IMR-90 (cell line): ENCODE measurements around the gene SPATA18. TPM values are rescaled to one million over a fixed set of nuclear protein-coding genes. Genes with fewer than 3 reads are reported as not detected.

Source experiments
- ATAC-seq: fragments of 200-7000 bp; cut with Tn5 transposase; 2 replicates; pipeline ENCODE4 v1.9.1; 2020; ENCODE audit warnings: low read depth, mild to moderate bottlenecking, moderate library complexity
- BruUV-seq: library from RNA; stranded (reverse); fragments of 400-500 nt; replicated peaks from 2 replicates; lab custom pipeline; 2021; lab: Mats Ljungman, UMichigan
- CTCF ChIA-PET: fragments of 300-600 bp; formaldehyde crosslinking; extraction: SDS; loops from one replicate; lab custom pipeline; 2021; ENCODE audit warnings: antibody characterized with exemption; lab: Yijun Ruan, JAX
- POLR2A ChIA-PET: fragments of 300-600 bp; sonication (Branson Sonifier 250); formaldehyde crosslinking; loops from one replicate; lab custom pipeline; 2022; ENCODE audit warnings: antibody characterized with exemption; ENCODE audit not compliant: unreplicated experiment; lab: Charles Lee
- DNase-seq: peaks from one replicate; pipeline ENCODE4 v3.0.0; 2013
- H2AFZ ChIP-seq: replicated peaks from 2 replicates; pipeline ENCODE3; 2013; ENCODE audit warnings: low read length, mild to moderate bottlenecking; ENCODE audit not compliant: poor library complexity
- H2AK5ac ChIP-seq: 2 replicates; pipeline ENCODE4 v1.6.1; 2013; ENCODE audit warnings: low read depth, low read length, inconsistent platforms
- H2AK9ac ChIP-seq: replicated peaks from 2 replicates; pipeline ENCODE3; 2013; ENCODE audit warnings: mild to moderate bottlenecking, low read depth, low read length, moderate library complexity; ENCODE audit not compliant: poor library complexity
- H2BK120ac ChIP-seq: 2 replicates; pipeline ENCODE4 v1.6.1; 2013; ENCODE audit warnings: low read depth, low read length, inconsistent platforms
- H2BK15ac ChIP-seq: 3 replicates; pipeline ENCODE4 v1.6.1; 2013; ENCODE audit warnings: low read depth, low read length, inconsistent platforms
- H2BK20ac ChIP-seq: 2 replicates; pipeline ENCODE4 v1.6.1; 2013; ENCODE audit warnings: low read depth, mild to moderate bottlenecking, inconsistent platforms, low read length, moderate library complexity
- H2BK5ac ChIP-seq: 2 replicates; pipeline ENCODE4 v1.6.1; 2013; ENCODE audit warnings: mild to moderate bottlenecking, low read depth, low read length, inconsistent platforms; ENCODE audit not compliant: poor library complexity, severe bottlenecking
- H3K14ac ChIP-seq: replicated peaks from 2 replicates; pipeline ENCODE4 v1.6.1; 2013; ENCODE audit warnings: low read depth, low read length, inconsistent platforms
- H3K18ac ChIP-seq: 2 replicates; pipeline ENCODE4 v1.6.1; 2013; ENCODE audit warnings: low read depth, low read length, control low read depth
- H3K23ac ChIP-seq: 2 replicates; pipeline ENCODE4 v1.6.1; 2013; ENCODE audit warnings: low read depth, low read length, inconsistent platforms
- H3K27ac ChIP-seq: 2 replicates; pipeline ENCODE4 v1.5.1; 2013; ENCODE audit warnings: mild to moderate bottlenecking, control low read depth, low read length; ENCODE audit not compliant: insufficient read depth
- H3K27me3 ChIP-seq: 2 replicates; pipeline ENCODE4 v1.6.1; 2013; ENCODE audit warnings: low read length; ENCODE audit not compliant: control insufficient read depth, insufficient read depth
- H3K36me3 ChIP-seq: 2 replicates; pipeline ENCODE4 v1.6.1; 2013; ENCODE audit warnings: low read length, mixed read lengths; ENCODE audit not compliant: control insufficient read depth, insufficient read depth
- H3K4ac ChIP-seq: 2 replicates; pipeline ENCODE4 v1.6.1; 2013; ENCODE audit warnings: low read depth, low read length, inconsistent platforms
- H3K4me1 ChIP-seq: 2 replicates; pipeline ENCODE4 v1.6.1; 2013; ENCODE audit warnings: low read length, mixed read lengths; ENCODE audit not compliant: control insufficient read depth, insufficient read depth
- H3K4me2 ChIP-seq: 2 replicates; pipeline ENCODE4 v1.6.1; 2013; ENCODE audit warnings: low read depth, mild to moderate bottlenecking, control low read depth, low read length, moderate library complexity
- H3K4me3 ChIP-seq: 2 replicates; pipeline ENCODE4 v1.5.1; 2013; ENCODE audit warnings: low read depth, mild to moderate bottlenecking, control low read depth, low read length, moderate library complexity; ENCODE audit not compliant: insufficient read depth
- H3K56ac ChIP-seq: 2 replicates; pipeline ENCODE4 v1.6.1; 2013; ENCODE audit warnings: low read length, inconsistent platforms; ENCODE audit not compliant: insufficient read depth; ENCODE audit errors: extremely low read depth
- H3K79me1 ChIP-seq, 2 experiments: 2 replicates each; pipeline ENCODE4 v1.6.1; 2013; ENCODE audit warnings: low read length in 2 of 2, inconsistent platforms in 1 of 2, low read depth in 1 of 2
- H3K9ac ChIP-seq: 2 replicates; pipeline ENCODE4 v1.6.1; 2013; ENCODE audit warnings: low read depth, low read length, control low read depth
- H3K9me1 ChIP-seq: 2 replicates; pipeline ENCODE4 v1.6.1; 2013; ENCODE audit warnings: low read length, inconsistent platforms; ENCODE audit not compliant: insufficient read depth
- H3K9me3 ChIP-seq: 2 replicates; pipeline ENCODE4 v1.6.1; 2013; ENCODE audit warnings: low read length; ENCODE audit not compliant: control insufficient read depth, insufficient read depth
- H4K20me1 ChIP-seq: 2 replicates; pipeline ENCODE4 v1.6.1; 2013; ENCODE audit warnings: low read length, inconsistent platforms; ENCODE audit not compliant: insufficient read depth
- H4K5ac ChIP-seq: 2 replicates; pipeline ENCODE4 v1.6.1; 2013; ENCODE audit warnings: mild to moderate bottlenecking, low read depth, low read length, control low read depth
- H4K8ac ChIP-seq, 2 experiments: 2 replicates each; pipeline ENCODE4 v1.6.1; 2013; ENCODE audit warnings: low read depth in 2 of 2, low read length in 2 of 2, control low read depth in 1 of 2, inconsistent platforms in 1 of 2
- H4K91ac ChIP-seq: 2 replicates; pipeline ENCODE4 v1.6.1; 2013; ENCODE audit warnings: low read depth, low read length, inconsistent platforms; ENCODE audit not compliant: insufficient read depth
- BHLHE40 ChIP-seq: fragments of 150-350 bp; IDR thresholded peaks from 2 replicates; pipeline ENCODE4 v1.6.1; 2016; ENCODE audit warnings: mild to moderate bottlenecking, low read depth, low read length
- CEBPB ChIP-seq: IDR thresholded peaks from 2 replicates; pipeline ENCODE4 v1.6.1; 2012; ENCODE audit warnings: low read depth, low read length, improper control_type of control experiment
- CTCF ChIP-seq: conservative IDR thresholded peaks from 2 replicates; pipeline ENCODE4 v1.5.1; 2012; ENCODE audit warnings: mild to moderate bottlenecking, low read depth, low read length, improper control_type of control experiment
- ELK1 ChIP-seq: fragments of 150-350 bp; IDR thresholded peaks from 2 replicates; pipeline ENCODE4 v1.6.1; 2016; ENCODE audit warnings: low read depth, mild to moderate bottlenecking, low read length, moderate library complexity, borderline replicate concordance
- MAFK ChIP-seq: IDR thresholded peaks from 2 replicates; pipeline ENCODE4 v1.6.1; 2012; ENCODE audit warnings: low read depth, low read length, improper control_type of control experiment
- NFE2L2 ChIP-seq: fragments of 150-350 bp; IDR thresholded peaks from 2 replicates; pipeline ENCODE4 v1.6.1; 2016; ENCODE audit warnings: low read depth, mild to moderate bottlenecking, low read length
- RAD21 ChIP-seq: IDR thresholded peaks from 2 replicates; pipeline ENCODE4 v1.6.1; 2012; ENCODE audit warnings: low read length, improper control_type of control experiment
- RCOR1 ChIP-seq: IDR thresholded peaks from 2 replicates; pipeline ENCODE4 v1.6.1; 2012; ENCODE audit warnings: mild to moderate bottlenecking, low read length, improper control_type of control experiment; ENCODE audit not compliant: insufficient replicate concordance
- SMC3 ChIP-seq: fragments of 150-350 bp; IDR thresholded peaks from 2 replicates; pipeline ENCODE4 v1.6.1; 2016; ENCODE audit warnings: low read depth, mild to moderate bottlenecking, antibody characterized with exemption, low read length, moderate library complexity
- WGBS, 2 experiments: methylation state at CpG; one replicate each; pipeline versions ENCODE4 v1.1.5 to v1.1.7; 2013; ENCODE audit warnings: missing lambda C conversion rate in 2 of 2; ENCODE audit not compliant: insufficient read length in 1 of 2; ENCODE audit errors: extremely low coverage in 2 of 2; 5-methylcytosine and 5-hydroxymethylcytosine counted together
- dilution Hi-C: fragments of 300-500 bp; cut with HindIII; formaldehyde crosslinking; loops from one replicate; pipeline ENCODE4 v1.14.3; 2018; ENCODE audit warnings: low sequenced_read_pairs; ENCODE audit not compliant: unreplicated experiment
- in situ Hi-C: fragments of 300-500 bp; cut with MboI; formaldehyde crosslinking; loops from 3 replicates; pipeline ENCODE4 v1.14.3; 2019; ENCODE audit warnings: low sequenced_read_pairs, inconsistent platforms, mixed read lengths
- intact Hi-C: fragments of 100-400 bp; cut with micrococcal nuclease; formaldehyde crosslinking; loops from 2 replicates; pipeline ENCODE4 v1.10.0; 2022
- polyA plus RNA-seq, 3 experiments: library from polyadenylated mRNA; depleted of rRNA; stranded (reverse); fragments of >200 nt; gene quantifications; 2 replicates each; pipeline ENCODE4 v1.2.3, GENCODE V29; 2012; ENCODE audit warnings: low replicate concordance in 1 of 3
- total RNA-seq: library from RNA; depleted of rRNA; stranded (reverse); fragments of >200 nt; gene quantifications from 2 replicates; pipeline ENCODE4 v1.2.3, GENCODE V29; 2012
- TF ChIP-seq, protein P1 (sequence below): fragments of 150-350 bp; IDR thresholded peaks from 2 replicates; pipeline ENCODE4 v1.6.1; 2017; ENCODE audit warnings: mild to moderate bottlenecking, antibody characterized with exemption, low read length, low read depth

Gene SPATA18
- total and polyA plus RNA-seq, 2 of the 4 experiments (the other 2 are of a cell fraction): 3.0 to 4.7 TPM

DNA sequence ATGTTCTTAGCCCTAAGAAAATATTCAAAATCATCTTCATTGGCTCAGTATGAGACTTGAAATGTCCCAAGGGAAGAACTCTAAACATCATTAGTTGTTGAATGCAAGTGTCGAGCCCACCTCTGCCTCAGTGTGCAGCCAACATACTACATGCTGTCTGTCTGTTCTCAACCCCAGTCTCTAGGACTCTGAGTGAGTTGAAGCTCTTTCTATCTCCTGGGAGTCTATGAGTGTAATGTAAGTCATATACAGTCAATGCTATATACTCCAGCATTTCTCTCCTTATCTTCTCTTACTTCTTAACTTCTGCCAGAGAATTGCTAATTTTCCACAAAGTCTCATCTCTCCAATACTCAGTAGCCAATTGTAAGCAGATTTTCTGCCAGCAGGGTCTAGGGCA lies 61.3 kb downstream of the SPATA18 start:
- in situ Hi-C loops: no loop called here

More for the DNA sequence above, 61.3 kb downstream of the SPATA18 start:
- H2AFZ ChIP-seq: no peak overlapping the region
- DNase-seq (no peak), ATAC-seq (no peak)
- TF ChIP-seq ELK1: no peak
- TF ChIP-seq CEBPB: no peak
- TF ChIP-seq BHLHE40: no peak
- no peak for TF ChIP-seq RAD21
- no peak for TF ChIP-seq SMC3
- TF ChIP-seq, protein P1, sequence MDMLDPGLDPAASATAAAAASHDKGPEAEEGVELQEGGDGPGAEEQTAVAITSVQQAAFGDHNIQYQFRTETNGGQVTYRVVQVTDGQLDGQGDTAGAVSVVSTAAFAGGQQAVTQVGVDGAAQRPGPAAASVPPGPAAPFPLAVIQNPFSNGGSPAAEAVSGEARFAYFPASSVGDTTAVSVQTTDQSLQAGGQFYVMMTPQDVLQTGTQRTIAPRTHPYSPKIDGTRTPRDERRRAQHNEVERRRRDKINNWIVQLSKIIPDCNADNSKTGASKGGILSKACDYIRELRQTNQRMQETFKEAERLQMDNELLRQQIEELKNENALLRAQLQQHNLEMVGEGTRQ: no peak
- no peak for TF ChIP-seq MAFK
- TF ChIP-seq RCOR1: no peak
- TF ChIP-seq NFE2L2: no peak
- no peak for TF ChIP-seq CTCF
- BruUV-seq: no TSS peak
- H4K20me1 ChIP-seq: no peaks in the 10 kb centered on the region
- H3K4me2 ChIP-seq: no peak overlapping the region
- H2AK9ac ChIP-seq: no peak overlapping the region
- no CpG with 5 or more reads among the region's 1 CpG for WGBS, 2 experiments
- H3K56ac ChIP-seq: no peak overlapping the region
- peaks cover 2% of the 10 kb centered on the region; the same call in 1 of the 2 replicates for H3K27me3 ChIP-seq
- H3K9me1 ChIP-seq: no peaks in the 10 kb centered on the region
- H2BK5ac ChIP-seq: no peak overlapping the region
- no peak overlapping the region for H3K14ac ChIP-seq
- intact Hi-C loops (no loop called here), dilution Hi-C loops (no loop called here)
- no peak overlapping the region for H4K5ac ChIP-seq
- H2BK20ac ChIP-seq: no peak overlapping the region
- no peaks in the 10 kb centered on the region for H3K4me1 ChIP-seq
- no peak overlapping the region for H3K23ac ChIP-seq
- H2AK5ac ChIP-seq: no peak overlapping the region
- no peak overlapping the region for H3K4ac ChIP-seq
- no peak overlapping the region for H4K8ac ChIP-seq
- H3K9ac ChIP-seq: no peak overlapping the region
- 0 out of 2 replicates have a peak, but pooled peaks cover 2% of the 10 kb centered on the region for H3K9me3 ChIP-seq
- no peaks in the 10 kb centered on the region for H3K36me3 ChIP-seq
- no peak overlapping the region for H4K91ac ChIP-seq
- no peak overlapping the region for H2BK15ac ChIP-seq
- CTCF ChIA-PET: no interaction called here
- H2BK120ac ChIP-seq: no peak overlapping the region
- H3K18ac ChIP-seq: no peak overlapping the region
- no peak overlapping the region for H3K27ac ChIP-seq
- POLR2A ChIA-PET: no interaction called here
- H3K79me1 ChIP-seq: no peaks in the 10 kb centered on the region
- no peak overlapping the region for H3K4me3 ChIP-seq
